H1 (cell line): ENCODE measurements around the gene XAB2. TPM values are rescaled to one million over a fixed set of nuclear protein-coding genes. Genes with fewer than 3 reads are reported as not detected.

ENCODE experiments used
- polyA plus RNA-seq, 7 experiments: library from polyadenylated mRNA; depleted of rRNA in 3 of 7; stranded (reverse) in 5 of 7; unstranded in 2 of 7; fragments of >200 nt in 5 of 7; fragments of 200-250 nt in 2 of 7; gene quantifications; 1 replicate in 5 of 7; 2 replicates in 1 of 7; 4 replicates in 1 of 7; pipeline versions ENCODE4 v1.2.1 to v1.2.3, GENCODE V29; 2011 to 2013; ENCODE audit warnings: missing spikeins in 2 of 7, mixed read lengths in 2 of 7
- total RNA-seq: library from RNA; stranded (reverse); fragmentation: NEBNext Ultra II Directional; extraction: Animal tissue kit (Norgen Biotek cat#: 25700); gene quantifications from 2 replicates; pipeline ENCODE4 v1.2.1, GENCODE V29; 2021
- TF ChIP-seq, protein P1 (sequence below): IDR thresholded peaks from 2 replicates; pipeline ENCODE4 v1.6.1; 2012; ENCODE audit warnings: low read length, inconsistent platforms

The XAB2 gene
- total and polyA plus RNA-seq, 2 of the 8 experiments (the other 6 are each of a cell fraction or from before 2014, with no cell fraction given), result 48.2 to 49.4 TPM

DNA sequence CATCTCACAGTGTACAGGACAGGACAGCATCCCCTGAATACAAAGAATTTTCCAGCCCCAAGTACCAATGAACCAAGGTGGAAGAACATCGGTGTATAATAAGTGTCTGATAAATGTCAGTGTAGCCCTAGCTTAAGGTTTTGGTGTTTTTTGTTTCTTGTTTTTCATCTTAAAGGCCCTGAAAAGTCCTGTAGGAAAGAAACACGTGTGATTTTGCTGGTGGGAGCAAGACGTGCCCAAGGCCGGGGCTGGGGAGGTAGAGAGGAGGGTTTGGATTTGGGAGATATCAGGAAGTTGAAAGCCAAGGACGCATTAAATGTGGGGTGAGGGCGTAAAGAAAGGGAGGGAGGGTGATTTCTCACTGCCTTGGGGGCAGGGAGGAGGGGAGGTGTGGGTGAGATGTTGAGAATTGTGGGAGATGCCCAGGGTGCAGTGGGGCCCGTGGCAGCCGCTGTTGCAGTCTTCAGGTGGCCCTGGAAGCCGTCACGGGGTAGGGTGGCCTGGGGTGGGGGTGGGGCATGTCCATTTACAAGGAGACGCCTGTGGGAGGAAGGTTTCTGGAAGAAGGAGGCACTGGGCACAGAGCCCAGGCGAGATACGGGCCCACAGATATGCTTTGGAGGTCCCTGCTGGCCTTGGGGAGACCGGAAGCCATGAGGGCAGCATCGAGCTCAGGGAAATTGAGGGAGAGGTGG is 27.0 kb downstream of the XAB2 start (continued):
- TF ChIP-seq, protein P1, sequence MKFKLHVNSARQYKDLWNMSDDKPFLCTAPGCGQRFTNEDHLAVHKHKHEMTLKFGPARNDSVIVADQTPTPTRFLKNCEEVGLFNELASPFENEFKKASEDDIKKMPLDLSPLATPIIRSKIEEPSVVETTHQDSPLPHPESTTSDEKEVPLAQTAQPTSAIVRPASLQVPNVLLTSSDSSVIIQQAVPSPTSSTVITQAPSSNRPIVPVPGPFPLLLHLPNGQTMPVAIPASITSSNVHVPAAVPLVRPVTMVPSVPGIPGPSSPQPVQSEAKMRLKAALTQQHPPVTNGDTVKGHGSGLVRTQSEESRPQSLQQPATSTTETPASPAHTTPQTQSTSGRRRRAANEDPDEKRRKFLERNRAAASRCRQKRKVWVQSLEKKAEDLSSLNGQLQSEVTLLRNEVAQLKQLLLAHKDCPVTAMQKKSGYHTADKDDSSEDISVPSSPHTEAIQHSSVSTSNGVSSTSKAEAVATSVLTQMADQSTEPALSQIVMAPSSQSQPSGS, result no peak
